ENCODE data around the gene STUB1. TPM values are rescaled to one million over a fixed set of nuclear protein-coding genes. Genes with fewer than 3 reads are reported as not detected.

The STUB1 gene
- total RNA-seq, 1 donor from 2014 or later = 99.3 TPM

- Mint-ChIP-seq H3K9me3 (no peaks in the 10 kb centered on the region), H3K27ac (ENCODE audit: unreplicated experiment) (no peak overlapping the region), H3K4me1 (no peaks in the 10 kb centered on the region), H3K4me3 (peak overlapping the region; percentile 56), H3K36me3 (ENCODE audit: low read depth) (no peaks in the 10 kb centered on the region), H3K27me3 (ENCODE audit: low read depth) (peaks cover 2% of the 10 kb centered on the region)
- no peak for TF ChIP-seq CTCF (conservative IDR thresholded peaks at IDR 0.05)
- no peak for DNase-seq (ENCODE audit: low read depth, low spot score)
Measured at GRCh38 chr16:642189-643049, 37.8 kb upstream of the STUB1 start.

DNA sequence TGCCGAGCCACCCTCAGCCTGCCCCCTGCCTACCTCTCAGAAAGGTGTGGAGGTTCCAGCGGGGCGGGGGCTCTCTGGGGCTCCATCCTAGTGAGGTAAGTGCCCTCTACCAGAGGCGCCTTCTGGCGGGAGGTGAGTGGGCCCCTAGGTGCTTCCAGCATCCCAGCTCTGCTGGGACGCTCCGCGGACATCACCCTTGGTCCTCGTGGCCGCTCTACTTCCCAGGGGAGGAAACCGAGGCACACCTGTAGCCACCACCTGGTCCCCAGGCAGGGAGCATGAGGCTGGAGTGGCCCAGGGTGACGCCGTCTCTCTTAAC lies 37.2 kb upstream of the STUB1 start:
- Mint-ChIP-seq H3K36me3 (ENCODE audit: low read depth) (no peaks in the 10 kb centered on the region), H3K9me3 (no peaks in the 10 kb centered on the region), H3K27me3 (ENCODE audit: low read depth) (peaks cover 2% of the 10 kb centered on the region), H3K4me1 (no peaks in the 10 kb centered on the region), H3K4me3 (peak overlapping the region; percentile 68), H3K27ac (ENCODE audit: unreplicated experiment) (no peak overlapping the region)
- DNase-seq (ENCODE audit: low read depth, low spot score) = no peak
- TF ChIP-seq CTCF (conservative IDR thresholded peaks at IDR 0.05) = no peak

- Mint-ChIP-seq H3K36me3 (ENCODE audit: low read depth) (no peaks in the 10 kb centered on the region), H3K4me3 (peak overlapping the region; percentile 76), H3K27me3 (ENCODE audit: low read depth) (peaks cover 2% of the 10 kb centered on the region), H3K4me1 (no peaks in the 10 kb centered on the region), H3K9me3 (no peaks in the 10 kb centered on the region), H3K27ac (ENCODE audit: unreplicated experiment) (no peak overlapping the region)
- no peak for TF ChIP-seq CTCF (conservative IDR thresholded peaks at IDR 0.05)
- no peak for DNase-seq (ENCODE audit: low read depth, low spot score)
Measured at GRCh38 chr16:644556-644955, 35.7 kb upstream of the STUB1 start.

DNA sequence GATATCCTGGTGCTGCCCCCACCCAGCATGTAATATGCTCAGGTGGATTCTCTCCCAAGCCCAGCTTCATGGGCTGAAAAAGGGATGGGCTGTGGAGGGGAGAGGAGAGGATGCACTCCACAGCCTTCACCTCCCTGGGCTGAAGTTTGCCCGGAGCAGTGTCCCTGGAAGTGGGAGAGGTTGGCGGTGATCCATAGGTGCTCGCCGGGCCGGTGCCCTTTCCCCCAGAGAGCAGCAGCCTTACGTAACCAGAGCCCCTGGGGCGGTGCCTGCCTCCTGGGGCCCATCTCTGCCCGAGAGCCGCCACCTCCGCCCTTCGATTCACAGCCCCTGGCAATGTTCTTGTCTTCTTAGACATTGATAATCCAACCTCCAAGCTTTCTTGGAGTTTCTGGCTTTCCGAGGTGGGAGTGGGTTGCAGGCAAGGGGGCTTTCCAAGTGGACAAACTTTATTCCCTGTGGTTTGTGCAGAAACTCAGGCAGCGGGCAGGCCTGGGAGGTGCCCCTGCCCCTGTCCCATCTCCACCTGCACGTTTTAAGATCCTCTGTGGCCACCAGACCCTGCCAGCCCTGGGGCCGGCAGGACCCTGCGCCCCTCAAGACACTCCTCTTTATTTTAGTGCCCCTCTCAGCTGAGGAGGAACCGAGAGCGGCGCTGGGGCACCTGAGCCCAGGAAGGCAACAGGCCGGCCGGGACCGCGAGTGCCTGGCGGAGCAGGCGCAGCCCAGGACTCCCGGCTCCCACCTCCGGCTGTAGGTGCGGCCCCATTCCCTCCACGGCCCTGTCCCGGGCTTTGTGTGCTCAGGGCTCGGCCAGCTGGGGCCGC lies 34.1 kb upstream of the STUB1 start:
- TF ChIP-seq CTCF (conservative IDR thresholded peaks at IDR 0.05) = no peak
- H3K27ac Mint-ChIP-seq (ENCODE audit: unreplicated experiment) = no peak overlapping the region
- H3K36me3 Mint-ChIP-seq (ENCODE audit: low read depth) = no peaks in the 10 kb centered on the region
- H3K9me3 Mint-ChIP-seq = no peaks in the 10 kb centered on the region
- peak overlapping the region; percentile 62 for H3K4me3 Mint-ChIP-seq
- H3K4me1 Mint-ChIP-seq = no peaks in the 10 kb centered on the region
- no peak for DNase-seq (ENCODE audit: low read depth, low spot score)
- peaks cover 2% of the 10 kb centered on the region for H3K27me3 Mint-ChIP-seq (ENCODE audit: low read depth)

DNA sequence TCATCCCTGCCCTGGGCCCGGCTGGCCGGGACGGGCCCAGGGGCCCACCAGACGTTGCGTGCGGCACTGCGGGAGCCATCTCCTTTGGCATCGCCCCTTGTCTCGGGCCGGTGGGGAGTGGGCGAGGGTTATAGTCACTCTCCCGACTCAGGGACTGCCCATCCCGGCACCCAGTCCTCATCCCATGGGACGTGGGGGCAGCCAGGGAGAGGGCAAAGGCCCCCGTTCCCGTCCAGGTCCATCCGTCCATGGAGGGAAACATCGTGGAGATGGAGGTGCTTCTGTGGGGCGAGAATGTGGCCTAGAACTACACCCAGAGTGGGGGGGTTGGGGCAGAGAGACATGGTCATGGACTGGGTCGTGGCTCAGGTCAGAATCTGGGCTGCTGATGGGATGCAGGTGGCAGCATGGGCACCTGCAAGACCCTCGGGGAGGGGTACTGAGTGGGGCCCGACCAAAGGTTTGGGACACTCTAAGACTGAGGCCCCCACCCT lies 33.5 kb upstream of the STUB1 start:
- no peak for DNase-seq (ENCODE audit: low read depth, low spot score)
- H3K27ac Mint-ChIP-seq (ENCODE audit: unreplicated experiment) = no peak overlapping the region

More for the DNA sequence above, 33.5 kb upstream of the STUB1 start:
- Mint-ChIP-seq H3K9me3 (no peaks in the 10 kb centered on the region), H3K4me1 (no peaks in the 10 kb centered on the region), H3K36me3 (ENCODE audit: low read depth) (no peaks in the 10 kb centered on the region), H3K4me3 (peak overlapping the region; percentile 67), H3K27me3 (ENCODE audit: low read depth) (peaks cover 2% of the 10 kb centered on the region)
- no peak for TF ChIP-seq CTCF (conservative IDR thresholded peaks at IDR 0.05)

Data from neural crest cell (in vitro differentiated cells).